Endodermal cell (in vitro differentiated cells): Measurements from ENCODE around the gene SLIT3. TPM values are rescaled to one million over a fixed set of nuclear protein-coding genes. Genes with fewer than 3 reads are reported as not detected.

Experiments
- DNase-seq: peaks from one replicate; pipeline ENCODE4 v3.0.0-alpha.2; 2017
- H3K27ac ChIP-seq: 2 replicates; pipeline ENCODE4 v1.5.1; 2013; ENCODE audit warnings: mild to moderate bottlenecking, low read depth, low read length, moderate library complexity
- H3K27me3 ChIP-seq: 2 replicates; pipeline ENCODE4 v1.6.1; 2013; ENCODE audit warnings: mild to moderate bottlenecking, low read length, moderate library complexity; ENCODE audit not compliant: insufficient read depth, control insufficient read depth, poor library complexity, severe bottlenecking
- H3K36me3 ChIP-seq: 2 replicates; pipeline ENCODE4 v1.7.0; 2013; ENCODE audit warnings: mild to moderate bottlenecking, low read length, moderate library complexity; ENCODE audit not compliant: control insufficient read depth, insufficient read depth
- H3K4me1 ChIP-seq: one replicate; pipeline ENCODE4 v1.7.0; 2013; ENCODE audit warnings: low read length; ENCODE audit not compliant: control insufficient read depth, insufficient read depth
- H3K4me3 ChIP-seq: 2 replicates; pipeline ENCODE4 v1.5.1; 2013; ENCODE audit warnings: mild to moderate bottlenecking, low read length, moderate library complexity
- H3K9ac ChIP-seq: 2 replicates; pipeline ENCODE4 v1.6.1; 2013; ENCODE audit warnings: mild to moderate bottlenecking, low read length, moderate library complexity; ENCODE audit not compliant: poor library complexity, severe bottlenecking; ENCODE audit errors: extremely low read depth
- H3K9me3 ChIP-seq: 2 replicates; pipeline ENCODE4 v1.6.1; 2013; ENCODE audit warnings: mild to moderate bottlenecking, low read length, moderate library complexity; ENCODE audit not compliant: control insufficient read depth
- H3K27ac Mint-ChIP-seq: 2 replicates; pipeline ENCODE4 v1.8.0; 2020; ENCODE audit warnings: mixed read lengths
- H3K27me3 Mint-ChIP-seq: 2 replicates; pipeline ENCODE4 v1.8.0; 2021; ENCODE audit warnings: mild to moderate bottlenecking, mixed read lengths; ENCODE audit not compliant: insufficient read depth
- H3K36me3 Mint-ChIP-seq: 2 replicates; pipeline ENCODE4 v1.8.0; 2020; ENCODE audit warnings: low read depth, mixed read lengths
- H3K4me1 Mint-ChIP-seq: 2 replicates; pipeline ENCODE4 v1.8.0; 2020; ENCODE audit warnings: mixed read lengths
- H3K4me3 Mint-ChIP-seq: 2 replicates; pipeline ENCODE4 v1.8.0; 2020; ENCODE audit warnings: mild to moderate bottlenecking, moderate library complexity, mixed read lengths
- H3K9me3 Mint-ChIP-seq: 2 replicates; pipeline ENCODE4 v1.8.0; 2020; ENCODE audit warnings: mild to moderate bottlenecking, mixed read lengths
- CTCF ChIP-seq: fragments of 200-600 bp; sonication (generic); conservative IDR thresholded peaks from 2 replicates; pipeline ENCODE4 v1.5.0; 2021; ENCODE audit warnings: antibody characterized with exemption, mild to moderate bottlenecking
- WGBS, 2 experiments: methylation state at CpG; one replicate each; pipeline versions ENCODE4 v1.1.5 to v1.1.7; 2013; ENCODE audit warnings: missing lambda C conversion rate in 2 of 2, mixed read lengths in 1 of 2; ENCODE audit not compliant: insufficient coverage in 1 of 2, insufficient read length in 1 of 2; 5-methylcytosine and 5-hydroxymethylcytosine counted together
- total RNA-seq, 2 donors: library from RNA; stranded (reverse); fragmentation: NEBNext Ultra II Directional in 1 of 2; extraction: Animal tissue kit (Norgen Biotek cat#: 25700) in 1 of 2; gene quantifications; 2 replicates in 1 of 2; 3 replicates in 1 of 2; pipeline ENCODE4 v1.2.1, GENCODE V29; 2021

The SLIT3 gene
- total RNA-seq, 2 donors from 2014 or later, result 2.5 to 3.4 TPM

DNA sequence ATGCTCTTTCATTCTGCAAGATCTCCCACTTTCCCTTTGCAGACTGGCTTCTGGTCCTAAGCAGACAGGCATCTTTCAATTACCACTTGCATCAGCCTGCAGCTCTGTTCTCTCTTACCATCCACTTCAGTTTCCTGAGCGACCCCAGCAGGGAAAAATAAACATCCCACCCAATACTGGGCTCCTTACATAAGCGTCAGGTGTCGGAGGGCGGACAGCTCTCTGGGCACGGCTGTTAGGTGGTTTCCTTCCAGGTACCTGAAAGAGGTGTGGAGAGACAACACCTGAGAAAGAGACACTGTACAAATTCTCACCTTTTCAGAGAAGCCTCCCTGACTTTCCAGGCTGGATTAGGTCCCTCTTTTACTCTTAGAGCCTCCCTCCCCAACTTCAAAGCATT is 576.7 kb downstream of the SLIT3 start:
- Mint-ChIP-seq H3K9me3 (peaks cover 4% of the 10 kb centered on the region), H3K36me3 (no peaks in the 10 kb centered on the region), H3K4me3 (no peak overlapping the region), H3K27me3 (peaks cover 5% of the 10 kb centered on the region), H3K4me1 (no peaks in the 10 kb centered on the region), H3K27ac (no peak overlapping the region)
- H3K27me3 ChIP-seq, result peaks cover 13% of the 10 kb centered on the region
- no peaks in the 10 kb centered on the region for H3K4me1 ChIP-seq
- TF ChIP-seq CTCF, result no peak
- WGBS, 2 experiments, result 72 to 92% methylated on average over 2 to 5 of the region's 5 CpGs
- DNase-seq, result no peak
- H3K9me3 ChIP-seq, result no peaks in the 10 kb centered on the region
- no peaks in the 10 kb centered on the region for H3K36me3 ChIP-seq
- H3K4me3 ChIP-seq, result no peak overlapping the region
- no peak overlapping the region for H3K27ac ChIP-seq
- no peak overlapping the region for H3K9ac ChIP-seq

- peaks cover 16% of the 10 kb centered on the region for H3K27me3 ChIP-seq
- H3K27ac ChIP-seq, result no peak overlapping the region
- no peaks in the 10 kb centered on the region for H3K36me3 ChIP-seq
- TF ChIP-seq CTCF, result no peak
- H3K4me3 ChIP-seq, result no peak overlapping the region
- no peak for DNase-seq
- H3K9me3 ChIP-seq, result no peaks in the 10 kb centered on the region
- H3K4me1 ChIP-seq, result no peaks in the 10 kb centered on the region
- Mint-ChIP-seq H3K36me3 (no peaks in the 10 kb centered on the region), H3K9me3 (peaks cover 4% of the 10 kb centered on the region), H3K4me1 (no peaks in the 10 kb centered on the region), H3K27ac (no peak overlapping the region), H3K4me3 (no peak overlapping the region), H3K27me3 (peaks cover 7% of the 10 kb centered on the region)
- 80 to 94% methylated on average over 3 of the region's 3 CpGs for WGBS, 2 experiments
- H3K9ac ChIP-seq, result no peak overlapping the region
These were observed 577.9 kb downstream of the SLIT3 start for GRCh38 chr5:168723037-168723436.

- TF ChIP-seq CTCF, result no peak
- Histone ChIP-seq H3K4me3 (no peak overlapping the region), H3K9me3 (no peaks in the 10 kb centered on the region), H3K27me3 (peaks cover 17% of the 10 kb centered on the region), H3K36me3 (no peaks in the 10 kb centered on the region), H3K4me1 (no peaks in the 10 kb centered on the region), H3K27ac (no peak overlapping the region), H3K9ac (no peak overlapping the region)
- 94 to 98% methylated on average over 7 of the region's 7 CpGs for WGBS, 2 experiments
- no peaks in the 10 kb centered on the region for H3K4me1 Mint-ChIP-seq
- no peak for DNase-seq
- H3K9me3 Mint-ChIP-seq, result peaks cover 4% of the 10 kb centered on the region
- H3K27ac Mint-ChIP-seq, result no peak overlapping the region
- H3K36me3 Mint-ChIP-seq, result no peaks in the 10 kb centered on the region
- peaks cover 5% of the 10 kb centered on the region for H3K27me3 Mint-ChIP-seq
- H3K4me3 Mint-ChIP-seq, result no peak overlapping the region
These were observed 579.0 kb downstream of the SLIT3 start for GRCh38 chr5:168721966-168722365.
